ENCODE results near the gene AGAP1. TPM values are rescaled to one million over a fixed set of nuclear protein-coding genes. Genes with fewer than 3 reads are reported as not detected.

AGAP1 gene
- total and polyA plus RNA-seq, 7 donors: 4.2 to 21.6 (median 16.6) TPM

GRCh38 chr2:236014408-236015131 is 520.7 kb downstream of the AGAP1 start:
- Histone ChIP-seq H3K36me3 (ENCODE audit: insufficient read depth in 1 of 2, low read depth in 1 of 2) (no peaks in the 10 kb centered on the region), H3K4me1 (no peaks in the 10 kb centered on the region), H3K9me3 (no peaks in the 10 kb centered on the region), H3K4me3 (no peak overlapping the region), H3K27me3 (ENCODE audit: insufficient read depth in 3 of 3, low read length in 2 of 3) (no peaks in the 10 kb centered on the region), H3K27ac (no peak overlapping the region)
- intact Hi-C loops (cut with DNase I): no loop called here
- 78 to 85% (median 79%) methylated on average over 25 of the region's 25 CpGs for WGBS, 3 donors
- no peak for TF ChIP-seq CTCF (IDR thresholded peaks at IDR 0.05)
- DNase-seq (no peak), ATAC-seq (no peak)

- H3K27ac ChIP-seq: no peak overlapping the region
- DNase-seq: no peak
- no peaks in the 10 kb centered on the region for H3K9me3 ChIP-seq
- WGBS, 3 donors: 89 to 93% (median 92%) methylated on average over 6 of the region's 6 CpGs
- no peak for TF ChIP-seq CTCF (IDR thresholded peaks at IDR 0.05)
- no peaks in the 10 kb centered on the region for H3K36me3 ChIP-seq (ENCODE audit: insufficient read depth in 1 of 2, low read depth in 1 of 2)
- intact Hi-C loops (cut with DNase I): no loop called here
- no peaks in the 10 kb centered on the region for H3K27me3 ChIP-seq (ENCODE audit: insufficient read depth in 3 of 3, low read length in 2 of 3)
- H3K4me3 ChIP-seq: no peak overlapping the region
- no peaks in the 10 kb centered on the region for H3K4me1 ChIP-seq
- ATAC-seq: no peak
Measured at GRCh38 chr2:236015171-236015570, 521.3 kb downstream of the AGAP1 start.

GRCh38 chr2:236016496-236016895 is 522.7 kb downstream of the AGAP1 start:
- Histone ChIP-seq H3K36me3 (ENCODE audit: insufficient read depth in 1 of 2, low read depth in 1 of 2) (no peaks in the 10 kb centered on the region), H3K4me3 (no peak overlapping the region), H3K27ac (no peak overlapping the region), H3K9me3 (no peaks in the 10 kb centered on the region), H3K4me1 (no peaks in the 10 kb centered on the region), H3K27me3 (ENCODE audit: insufficient read depth in 3 of 3, low read length in 2 of 3) (no peaks in the 10 kb centered on the region)
- DNase-seq (no peak), ATAC-seq (no peak)
- intact Hi-C loops (cut with DNase I): no loop called here
- WGBS, 3 donors: 94 to 97% (median 97%) methylated on average over 4 of the region's 4 CpGs
- TF ChIP-seq CTCF (IDR thresholded peaks at IDR 0.05): no peak

- Histone ChIP-seq H3K36me3 (ENCODE audit: insufficient read depth in 1 of 2, low read depth in 1 of 2) (no peaks in the 10 kb centered on the region), H3K4me3 (no peak overlapping the region), H3K4me1 (no peaks in the 10 kb centered on the region), H3K9me3 (no peaks in the 10 kb centered on the region), H3K27me3 (ENCODE audit: insufficient read depth in 3 of 3, low read length in 2 of 3) (no peaks in the 10 kb centered on the region), H3K27ac (no peak overlapping the region)
- TF ChIP-seq CTCF (IDR thresholded peaks at IDR 0.05): no peak
- 72 to 84% (median 76%) methylated on average over 3 of the region's 3 CpGs for WGBS, 3 donors
- no peak for ATAC-seq
- no peak for DNase-seq
- intact Hi-C loops (cut with DNase I): no loop called here
Measured at GRCh38 chr2:236017446-236017845, 523.6 kb downstream of the AGAP1 start.

GRCh38 chr2:236019434-236019833 is 525.6 kb downstream of the AGAP1 start:
- no peak for DNase-seq
- no peak for TF ChIP-seq CTCF (IDR thresholded peaks at IDR 0.05)
- WGBS, 3 donors: 96 to 98% (median 97%) methylated on average over 8 of the region's 8 CpGs
- intact Hi-C loops (cut with DNase I): no loop called here
- no peaks in the 10 kb centered on the region for H3K4me1 ChIP-seq
- no peaks in the 10 kb centered on the region for H3K36me3 ChIP-seq (ENCODE audit: insufficient read depth in 1 of 2, low read depth in 1 of 2)
- no peak overlapping the region for H3K4me3 ChIP-seq
- no peak for ATAC-seq
- no peak overlapping the region for H3K27ac ChIP-seq
- no peaks in the 10 kb centered on the region for H3K27me3 ChIP-seq (ENCODE audit: insufficient read depth in 3 of 3, low read length in 2 of 3)
- no peaks in the 10 kb centered on the region for H3K9me3 ChIP-seq
